Neural progenitor cell (in vitro differentiated cells): Measurements from ENCODE around the gene METTL21C. TPM values are rescaled to one million over a fixed set of nuclear protein-coding genes. Genes with fewer than 3 reads are reported as not detected.

Experiments used
- DNase-seq: peaks from one replicate; pipeline ENCODE4 v3.0.0-alpha.2; 2016; ENCODE audit warnings: low spot score
- H2AFZ ChIP-seq: fragments of 200-600 bp; sonication (generic); replicated peaks from 2 replicates; pipeline ENCODE4 v1.6.1; 2016; ENCODE audit warnings: antibody characterized with exemption
- H3F3A ChIP-seq: fragments of 200-600 bp; sonication (generic); 2 replicates; pipeline ENCODE4 v1.6.1; 2016; ENCODE audit warnings: antibody characterized with exemption, low read depth
- H3K27ac ChIP-seq: fragments of 200-600 bp; sonication (generic); 2 replicates; pipeline ENCODE4 v1.5.1; 2016; ENCODE audit warnings: mild to moderate bottlenecking
- H3K27me3 ChIP-seq: fragments of 200-600 bp; sonication (generic); 2 replicates; pipeline ENCODE4 v1.6.1; 2016; ENCODE audit warnings: mild to moderate bottlenecking, moderate library complexity
- H3K36me3 ChIP-seq: fragments of 200-600 bp; sonication (generic); 2 replicates; pipeline ENCODE4 v1.5.1; 2016
- H3K4me1 ChIP-seq: fragments of 200-600 bp; sonication (generic); 2 replicates; pipeline ENCODE4 v1.6.1; 2016; ENCODE audit warnings: mixed run types
- H3K4me2 ChIP-seq: fragments of 200-600 bp; sonication (generic); 2 replicates; pipeline ENCODE4 v1.6.1; 2016
- H3K4me3 ChIP-seq: fragments of 200-600 bp; sonication (generic); 2 replicates; pipeline ENCODE4 v1.5.1; 2016
- H3K79me2 ChIP-seq: fragments of 200-600 bp; sonication (generic); 2 replicates; pipeline ENCODE4 v1.6.1; 2016; ENCODE audit warnings: low read depth
- H3K9ac ChIP-seq: fragments of 200-600 bp; sonication (generic); 2 replicates; pipeline ENCODE4 v1.6.1; 2016
- H3K9me3 ChIP-seq: fragments of 200-600 bp; sonication (generic); 2 replicates; pipeline ENCODE4 v1.5.1; 2016; ENCODE audit warnings: low read depth
- H4K20me1 ChIP-seq: fragments of 200-600 bp; sonication (generic); 2 replicates; pipeline ENCODE4 v1.6.1; 2016; ENCODE audit warnings: low read depth
- H3K27ac Mint-ChIP-seq: 3 replicates; pipeline ENCODE4 v1.8.0; 2021; ENCODE audit warnings: mixed read lengths
- H3K27me3 Mint-ChIP-seq: 2 replicates; pipeline ENCODE4 v1.8.0; 2022; ENCODE audit warnings: low read depth, mild to moderate bottlenecking, inconsistent platforms, moderate library complexity, mixed read lengths; ENCODE audit not compliant: insufficient read depth
- H3K36me3 Mint-ChIP-seq: 3 replicates; pipeline ENCODE4 v1.8.0; 2021; ENCODE audit warnings: mixed read lengths
- H3K4me1 Mint-ChIP-seq: 3 replicates; pipeline ENCODE4 v1.8.0; 2021; ENCODE audit warnings: mixed read lengths
- H3K4me3 Mint-ChIP-seq: 3 replicates; pipeline ENCODE4 v1.8.0; 2021; ENCODE audit warnings: mild to moderate bottlenecking, moderate library complexity, mixed read lengths
- H3K9me3 Mint-ChIP-seq: 3 replicates; pipeline ENCODE4 v1.8.0; 2020; ENCODE audit warnings: mixed read lengths
- CTCF ChIP-seq: fragments of 200-600 bp; sonication (generic); IDR thresholded peaks from 2 replicates; pipeline ENCODE4 v1.5.1; 2017; ENCODE audit warnings: antibody characterized with exemption, mild to moderate bottlenecking
- EZH2 ChIP-seq: fragments of 200-600 bp; sonication (generic); IDR thresholded peaks from 2 replicates; pipeline ENCODE4 v1.6.1; 2017; ENCODE audit warnings: antibody characterized with exemption, mild to moderate bottlenecking, moderate library complexity
- EZH2phosphoT487 ChIP-seq: fragments of 200-600 bp; sonication (generic); IDR thresholded peaks from 2 replicates; pipeline ENCODE4 v1.6.1; 2017; ENCODE audit warnings: antibody characterized with exemption
- total RNA-seq: library from RNA; depleted of rRNA; stranded (reverse); fragments of >200 nt; gene quantifications from 2 replicates; pipeline ENCODE4 v1.2.3, GENCODE V29; 2015; ENCODE audit warnings: low replicate concordance

Gene METTL21C
- total RNA-seq, 1 donor from 2014 or later: not detected

DNA sequence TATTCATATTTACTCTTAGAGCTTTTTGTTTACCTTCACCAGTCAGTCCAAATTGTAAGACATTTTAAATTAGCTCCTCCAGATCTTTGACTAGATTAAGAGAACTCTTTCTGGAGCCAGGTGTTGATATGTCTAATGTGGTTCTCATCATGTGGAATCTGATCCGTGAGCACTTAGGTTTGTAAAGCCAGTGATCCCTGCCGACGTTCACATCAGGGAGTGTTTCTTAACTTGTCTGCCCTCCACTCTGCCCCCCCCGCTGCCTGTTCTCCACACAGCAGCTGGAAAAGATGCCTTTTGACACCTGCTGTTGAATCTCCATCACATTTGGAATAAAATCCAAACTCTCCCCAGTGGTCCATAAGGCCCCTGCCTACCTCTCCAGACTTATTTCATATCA, 17.7 kb downstream of the METTL21C start:
- Mint-ChIP-seq H3K36me3 (peaks cover 16% of the 10 kb centered on the region), H3K27me3 (no peaks in the 10 kb centered on the region)
- DNase-seq: no peak

DNA sequence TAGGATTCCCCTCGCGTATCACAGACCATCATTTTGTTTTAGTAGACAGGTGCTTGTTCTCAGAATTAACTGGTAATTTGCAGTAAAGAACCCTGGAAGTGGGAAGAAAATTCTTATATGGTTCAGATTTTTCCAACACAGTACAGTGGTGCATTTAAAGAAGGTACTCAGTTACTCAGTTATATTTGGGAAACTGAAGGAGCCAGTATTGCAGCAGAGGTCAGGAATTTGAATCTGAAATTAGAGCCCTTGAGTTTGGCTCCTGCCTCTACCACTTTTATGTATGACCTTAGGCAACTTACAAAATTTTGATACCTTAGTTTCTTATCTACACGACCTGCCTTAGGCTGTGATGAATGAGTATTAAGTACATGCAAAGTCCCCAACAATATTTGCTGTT, 19.7 kb downstream of the METTL21C start:
- H3K4me3 ChIP-seq: no peak overlapping the region
- no peaks in the 10 kb centered on the region for H3K27me3 ChIP-seq
- Mint-ChIP-seq H3K36me3 (peaks cover 26% of the 10 kb centered on the region), H3K4me3 (no peak overlapping the region), H3K9me3 (peaks cover 5% of the 10 kb centered on the region), H3K4me1 (no peaks in the 10 kb centered on the region), H3K27me3 (no peaks in the 10 kb centered on the region), H3K27ac (no peak overlapping the region)
- no peak overlapping the region for H3K27ac ChIP-seq
- no peak overlapping the region for H3K9ac ChIP-seq
- H4K20me1 ChIP-seq: no peaks in the 10 kb centered on the region
- no peak for TF ChIP-seq EZH2phosphoT487
- TF ChIP-seq EZH2: no peak
- no peak for TF ChIP-seq CTCF
- H3K36me3 ChIP-seq: peaks cover 13% of the 10 kb centered on the region
- no peak overlapping the region for H3K4me2 ChIP-seq
- no peak for DNase-seq
- H3K79me2 ChIP-seq: no peaks in the 10 kb centered on the region
- H3K9me3 ChIP-seq: no peaks in the 10 kb centered on the region
- H2AFZ ChIP-seq: no peak overlapping the region
- H3K4me1 ChIP-seq: no peaks in the 10 kb centered on the region
- H3F3A ChIP-seq: no peaks in the 10 kb centered on the region

More for the DNA sequence above, 17.7 kb downstream of the METTL21C start:
- H3K9ac ChIP-seq: no peak overlapping the region
- no peaks in the 10 kb centered on the region for H3K9me3 ChIP-seq
- H2AFZ ChIP-seq: no peak overlapping the region
- TF ChIP-seq EZH2phosphoT487: no peak
- no peak for TF ChIP-seq EZH2
- TF ChIP-seq CTCF: no peak
- H3K79me2 ChIP-seq: no peaks in the 10 kb centered on the region
- no peaks in the 10 kb centered on the region for H3K4me1 ChIP-seq
- no peak overlapping the region for H3K4me3 Mint-ChIP-seq
- H3K36me3 ChIP-seq: peaks cover 7% of the 10 kb centered on the region
- H3K4me1 Mint-ChIP-seq: no peaks in the 10 kb centered on the region
- H3K9me3 Mint-ChIP-seq: no peaks in the 10 kb centered on the region
- no peak overlapping the region for H3K4me3 ChIP-seq
- no peak overlapping the region for H3K27ac ChIP-seq
- no peaks in the 10 kb centered on the region for H4K20me1 ChIP-seq
- H3K27ac Mint-ChIP-seq: no peak overlapping the region
- no peak overlapping the region for H3K4me2 ChIP-seq
- H3K27me3 ChIP-seq: no peaks in the 10 kb centered on the region
- H3F3A ChIP-seq: peaks cover 3% of the 10 kb centered on the region

DNA sequence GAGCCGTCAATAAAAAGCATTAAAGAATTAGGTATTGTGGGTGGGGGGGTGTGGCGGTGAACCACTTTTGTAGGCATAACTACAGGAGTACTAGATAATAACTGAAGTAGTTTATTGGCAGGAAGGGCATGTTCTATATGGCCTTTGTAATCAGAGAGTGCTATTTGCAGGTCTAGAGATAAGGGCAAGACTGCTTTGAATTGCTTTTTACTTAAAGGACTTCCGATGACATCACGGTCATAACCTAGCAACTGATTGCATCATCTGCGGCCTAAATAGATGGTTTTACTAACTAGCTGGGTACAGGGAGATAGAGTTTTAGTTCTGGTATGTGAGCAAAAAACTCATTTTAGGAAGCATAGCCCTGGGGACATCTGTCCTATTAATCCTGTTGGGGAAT, 24.7 kb downstream of the METTL21C start:
- H3F3A ChIP-seq: no peaks in the 10 kb centered on the region
- H3K27ac ChIP-seq: no peak overlapping the region
- no peak overlapping the region for H3K4me3 ChIP-seq
- no peak overlapping the region for H3K4me2 ChIP-seq
- Mint-ChIP-seq H3K36me3 (peaks cover 58% of the 10 kb centered on the region), H3K27ac (no peak overlapping the region), H3K9me3 (peaks cover 27% of the 10 kb centered on the region), H3K27me3 (no peaks in the 10 kb centered on the region), H3K4me3 (no peak overlapping the region), H3K4me1 (no peaks in the 10 kb centered on the region)
- no peaks in the 10 kb centered on the region for H3K9me3 ChIP-seq
- peaks cover 37% of the 10 kb centered on the region for H3K36me3 ChIP-seq
- no peaks in the 10 kb centered on the region for H4K20me1 ChIP-seq
- H2AFZ ChIP-seq: no peak overlapping the region
- H3K27me3 ChIP-seq: no peaks in the 10 kb centered on the region
- H3K79me2 ChIP-seq: no peaks in the 10 kb centered on the region
- no peaks in the 10 kb centered on the region for H3K4me1 ChIP-seq
- no peak for DNase-seq
- H3K9ac ChIP-seq: no peak overlapping the region
- TF ChIP-seq CTCF (no peak), EZH2 (no peak), EZH2phosphoT487 (no peak)
